Type B pancreatic cell (in vitro differentiated cells): ENCODE data around the gene SMIM44. TPM values are rescaled to one million over a fixed set of nuclear protein-coding genes. Genes with fewer than 3 reads are reported as not detected.

Source experiments
- DNase-seq: peaks from one replicate; pipeline ENCODE4 v3.0.0; 2021; ENCODE audit warnings: mixed read lengths; ENCODE audit not compliant: unreplicated experiment; ENCODE audit errors: extremely low spot score
- H3K27ac Mint-ChIP-seq: 2 replicates; pipeline ENCODE4 v1.8.0; 2021; ENCODE audit warnings: mild to moderate bottlenecking, mixed read lengths
- H3K27me3 Mint-ChIP-seq: 2 replicates; pipeline ENCODE4 v1.8.0; 2021; ENCODE audit warnings: mixed read lengths
- H3K36me3 Mint-ChIP-seq: 2 replicates; pipeline ENCODE4 v1.8.0; 2021; ENCODE audit warnings: mixed read lengths
- H3K4me1 Mint-ChIP-seq: one replicate; pipeline ENCODE4 v1.8.0; 2021; ENCODE audit warnings: mixed read lengths; ENCODE audit not compliant: unreplicated experiment
- H3K4me3 Mint-ChIP-seq: 2 replicates; pipeline ENCODE4 v1.8.0; 2021; ENCODE audit warnings: mild to moderate bottlenecking, mixed read lengths
- H3K9me3 Mint-ChIP-seq: 2 replicates; pipeline ENCODE4 v1.8.0; 2021; ENCODE audit warnings: mixed read lengths
- total RNA-seq: library from RNA; stranded (reverse); gene quantifications from 2 replicates; pipeline ENCODE4 v1.2.1, GENCODE V29; 2021; ENCODE audit warnings: low replicate concordance
- TF ChIP-seq, protein P1 (sequence below): fragments of 200-600 bp; sonication (generic); conservative IDR thresholded peaks from 2 replicates; pipeline ENCODE4 v1.5.0; 2021; ENCODE audit warnings: antibody characterized with exemption, mild to moderate bottlenecking

The SMIM44 gene
- total RNA-seq, 1 donor from 2014 or later = not detected

DNA sequence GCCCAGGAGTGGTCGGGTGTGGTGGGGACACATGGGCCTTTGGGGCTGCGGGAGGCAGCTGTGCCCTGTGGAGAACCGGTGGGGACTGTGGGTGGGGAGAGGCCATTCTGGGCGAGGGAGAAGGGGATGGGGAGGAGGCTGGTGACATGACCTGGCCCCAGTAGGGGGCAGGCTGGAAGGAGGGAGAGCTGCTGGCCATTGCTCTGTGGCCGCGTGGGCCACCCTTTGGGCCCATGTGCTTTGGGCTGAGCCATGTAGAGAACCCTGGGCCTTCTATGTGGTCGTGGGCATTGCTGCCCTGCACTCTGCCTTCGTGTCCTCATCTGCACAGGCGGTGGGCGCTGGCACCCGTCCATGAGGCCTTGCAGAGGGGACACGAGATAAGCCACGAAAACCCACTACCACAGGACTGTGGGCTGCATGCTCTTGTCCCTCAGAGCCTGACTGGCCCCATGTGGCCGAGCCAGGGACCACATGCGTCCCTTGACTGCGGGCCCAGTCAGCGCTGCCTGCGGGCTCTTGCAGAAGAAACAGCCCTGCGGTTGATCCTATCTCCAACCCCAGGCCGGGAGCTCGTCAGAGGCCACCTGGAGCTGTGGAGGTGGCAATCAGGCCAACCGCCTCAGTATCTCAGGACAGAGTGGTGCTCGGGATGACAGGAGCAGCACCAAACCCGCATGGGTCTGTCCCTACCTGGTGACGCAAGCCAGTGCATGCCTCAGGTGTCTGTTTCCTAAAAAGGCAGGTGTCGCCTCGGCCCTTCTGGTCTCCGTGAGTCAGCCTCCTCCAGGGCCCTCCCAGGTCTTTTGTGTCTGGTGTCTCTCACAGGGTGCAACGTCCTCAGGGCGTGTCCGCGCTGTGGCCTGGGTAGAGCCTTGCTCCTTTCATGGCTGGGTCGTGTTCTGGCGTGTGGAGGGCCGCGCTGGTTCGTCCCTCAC, 37.2 kb upstream of the SMIM44 start:
- TF ChIP-seq, protein P1, sequence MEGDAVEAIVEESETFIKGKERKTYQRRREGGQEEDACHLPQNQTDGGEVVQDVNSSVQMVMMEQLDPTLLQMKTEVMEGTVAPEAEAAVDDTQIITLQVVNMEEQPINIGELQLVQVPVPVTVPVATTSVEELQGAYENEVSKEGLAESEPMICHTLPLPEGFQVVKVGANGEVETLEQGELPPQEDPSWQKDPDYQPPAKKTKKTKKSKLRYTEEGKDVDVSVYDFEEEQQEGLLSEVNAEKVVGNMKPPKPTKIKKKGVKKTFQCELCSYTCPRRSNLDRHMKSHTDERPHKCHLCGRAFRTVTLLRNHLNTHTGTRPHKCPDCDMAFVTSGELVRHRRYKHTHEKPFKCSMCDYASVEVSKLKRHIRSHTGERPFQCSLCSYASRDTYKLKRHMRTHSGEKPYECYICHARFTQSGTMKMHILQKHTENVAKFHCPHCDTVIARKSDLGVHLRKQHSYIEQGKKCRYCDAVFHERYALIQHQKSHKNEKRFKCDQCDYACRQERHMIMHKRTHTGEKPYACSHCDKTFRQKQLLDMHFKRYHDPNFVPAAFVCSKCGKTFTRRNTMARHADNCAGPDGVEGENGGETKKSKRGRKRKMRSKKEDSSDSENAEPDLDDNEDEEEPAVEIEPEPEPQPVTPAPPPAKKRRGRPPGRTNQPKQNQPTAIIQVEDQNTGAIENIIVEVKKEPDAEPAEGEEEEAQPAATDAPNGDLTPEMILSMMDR = peak; percentile 22
- Mint-ChIP-seq H3K36me3 (peaks cover 5% of the 10 kb centered on the region), H3K4me1 (no peaks in the 10 kb centered on the region), H3K27me3 (no peaks in the 10 kb centered on the region), H3K27ac (peak overlapping the region; percentile 97), H3K4me3 (peak overlapping the region; percentile 51), H3K9me3 (no peaks in the 10 kb centered on the region)
- no peak for DNase-seq

DNA sequence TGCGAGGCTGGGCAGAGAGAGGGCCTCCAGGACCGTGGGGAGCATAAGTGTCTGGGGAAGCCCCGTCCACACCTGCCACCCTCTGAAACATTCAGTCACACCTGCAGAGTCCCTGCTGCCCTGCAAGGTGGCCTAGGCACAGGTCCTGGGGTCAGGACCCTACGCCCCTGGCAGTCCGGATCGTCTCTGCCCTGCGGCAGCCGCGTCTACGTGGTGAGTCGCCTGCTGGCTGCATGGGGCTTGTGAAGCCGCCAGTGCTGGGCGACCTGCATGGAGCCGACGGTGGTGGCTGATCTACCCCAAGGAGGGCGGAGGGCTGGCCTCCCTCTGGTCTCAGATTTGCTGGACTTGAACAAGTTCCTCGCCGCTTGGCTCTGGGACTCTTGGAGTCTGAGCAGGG, 35.9 kb upstream of the SMIM44 start:
- Mint-ChIP-seq H3K9me3 (no peaks in the 10 kb centered on the region), H3K27me3 (no peaks in the 10 kb centered on the region)

DNA sequence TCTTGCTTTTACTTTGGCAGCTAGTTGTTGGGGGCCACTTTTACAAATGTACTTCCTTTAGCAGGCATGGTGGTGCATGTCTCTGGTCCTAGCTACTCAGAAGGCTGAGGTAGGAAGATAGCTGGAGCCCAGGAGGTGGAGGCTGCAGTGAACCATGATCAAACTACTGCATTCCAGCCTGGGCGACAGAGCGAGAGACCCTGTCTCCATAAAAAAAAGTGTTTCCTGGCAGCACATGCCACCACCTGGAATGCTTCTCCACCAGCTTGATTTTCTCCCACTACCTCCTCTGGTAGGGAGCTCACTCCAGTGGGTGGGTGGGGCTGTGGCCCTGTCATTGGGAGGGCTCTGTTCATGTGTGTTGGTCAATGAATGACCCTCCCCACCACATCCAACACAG, 35.4 kb upstream of the SMIM44 start:
- Mint-ChIP-seq H3K27ac (no peak overlapping the region), H3K9me3 (no peaks in the 10 kb centered on the region), H3K36me3 (peaks cover 5% of the 10 kb centered on the region), H3K4me1 (no peaks in the 10 kb centered on the region), H3K4me3 (no peak overlapping the region), H3K27me3 (no peaks in the 10 kb centered on the region)
- TF ChIP-seq, protein P1 = no peak
- no peak for DNase-seq

More for the DNA sequence above, 35.9 kb upstream of the SMIM44 start:
- DNase-seq = no peak
- Mint-ChIP-seq H3K27ac (no peak overlapping the region), H3K36me3 (peaks cover 5% of the 10 kb centered on the region), H3K4me1 (no peaks in the 10 kb centered on the region), H3K4me3 (no peak overlapping the region)
- TF ChIP-seq, protein P1 = no peak

DNA sequence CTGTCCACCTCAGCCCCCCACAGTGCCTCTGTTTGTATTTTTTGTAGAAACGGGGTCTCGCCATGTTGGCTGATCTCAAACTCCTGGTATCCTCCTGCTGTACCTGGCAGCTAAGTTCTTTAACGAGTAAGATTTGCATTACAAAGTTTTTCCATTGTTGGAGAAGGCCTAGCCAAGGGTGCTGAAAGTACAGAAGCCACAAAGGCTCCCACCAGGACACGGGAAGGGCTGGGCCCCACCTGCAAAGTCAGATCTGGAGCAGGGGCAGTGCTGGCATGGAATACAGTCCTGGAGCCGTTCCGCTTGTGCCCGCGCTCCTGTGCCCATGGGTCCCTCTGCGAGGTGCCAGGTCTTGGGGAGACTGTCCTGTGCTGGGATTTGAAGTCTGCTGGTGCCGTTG, 35.0 kb upstream of the SMIM44 start:
- no peak for DNase-seq
- no peak overlapping the region for H3K4me3 Mint-ChIP-seq
- TF ChIP-seq, protein P1 = no peak

DNA sequence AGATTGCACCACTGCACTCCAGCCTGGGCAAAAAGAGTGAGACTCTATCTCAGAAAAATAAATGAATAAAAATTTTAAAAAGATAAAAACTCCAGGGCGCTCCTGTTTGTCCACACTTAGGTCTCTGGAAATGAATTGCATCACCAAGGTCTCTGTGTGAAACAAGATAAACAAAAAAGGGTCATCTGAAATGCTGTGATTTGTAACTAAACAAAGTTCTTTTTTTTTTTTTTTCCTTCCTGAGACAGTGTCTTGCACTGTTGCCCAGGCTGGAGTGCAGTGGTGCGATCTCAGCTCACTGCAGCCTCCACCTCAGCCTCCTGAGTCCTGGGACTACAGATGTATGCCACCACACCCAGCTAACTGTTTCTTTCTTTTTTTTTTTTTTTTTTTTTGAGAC, 34.4 kb upstream of the SMIM44 start:
- TF ChIP-seq, protein P1 = no peak

More for the DNA sequence above, 35.0 kb upstream of the SMIM44 start:
- H3K9me3 Mint-ChIP-seq = no peaks in the 10 kb centered on the region
- H3K36me3 Mint-ChIP-seq = peaks cover 5% of the 10 kb centered on the region
- H3K27ac Mint-ChIP-seq = no peak overlapping the region
- no peaks in the 10 kb centered on the region for H3K4me1 Mint-ChIP-seq
- H3K27me3 Mint-ChIP-seq = no peaks in the 10 kb centered on the region

More for the DNA sequence above, 34.4 kb upstream of the SMIM44 start:
- Mint-ChIP-seq H3K4me1 (no peaks in the 10 kb centered on the region), H3K36me3 (peaks cover 5% of the 10 kb centered on the region), H3K27ac (no peak overlapping the region), H3K27me3 (no peaks in the 10 kb centered on the region), H3K9me3 (no peaks in the 10 kb centered on the region), H3K4me3 (no peak overlapping the region)
- DNase-seq = no peak
